ENCODE measurements around the gene SYCE1L. TPM values are rescaled to one million over a fixed set of nuclear protein-coding genes. Genes with fewer than 3 reads are reported as not detected.
"Not testable (repeated sequence)": the region's sequence is repeated elsewhere in the genome, so short reads cannot be mapped to it uniquely, and the experiment has no call there.

SYCE1L gene
- 2.7 TPM for polyA plus RNA-seq (2013, experiment 1 of 2)
- 3.6 TPM for polyA plus RNA-seq (2013, experiment 2 of 2)

DNA sequence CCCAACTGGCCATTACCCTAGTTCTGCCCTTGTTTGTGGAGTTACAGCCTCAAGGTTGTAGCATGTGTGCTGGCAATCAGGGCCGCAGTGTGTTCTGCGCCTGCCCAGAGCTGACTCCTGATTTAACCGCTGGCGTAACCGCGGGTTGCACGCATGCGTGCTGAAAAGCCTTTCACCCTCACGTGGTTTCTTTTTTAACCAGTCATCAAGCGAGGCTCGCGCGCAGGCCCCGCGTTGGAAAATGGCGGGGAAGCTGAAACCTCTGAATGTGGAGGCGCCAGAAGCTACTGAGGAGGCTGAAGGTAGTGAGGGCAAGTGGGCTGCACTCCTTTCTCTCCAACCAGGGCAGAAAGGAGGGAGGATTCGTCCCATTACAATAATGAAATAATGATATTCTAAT lies at the start of gene SYCE1L:
Gene SYCE1L (plus strand): TSS at position 198 of the 400 bp plus-strand sequence. CDS start 44 bp downstream, at position 242.
- Histone ChIP-seq H3K18ac (ENCODE audit: low read length) (no peak within 1 kb of the TSS), H3K79me1 (ENCODE audit: low read length) (no peaks in the 10 kb centered on the region), H3K4me1 (ENCODE audit: control insufficient read depth, low read depth, low read length) (no peaks in the 10 kb centered on the region), H3K4ac (ENCODE audit: low read depth, low read length) (no peak within 1 kb of the TSS), H4K5ac (ENCODE audit: low read length) (no peak within 1 kb of the TSS), H3K56ac (ENCODE audit: low read length) (no peak within 1 kb of the TSS), H3K9ac (ENCODE audit: low read length) (no peak within 1 kb of the TSS), H3K27me3 (ENCODE audit: insufficient read depth, low read length, poor library complexity) (no peaks in the 10 kb centered on the region), H3K4me2 (ENCODE audit: low read length) (no peak within 1 kb of the TSS), H2AK5ac (ENCODE audit: low read length) (no peak within 1 kb of the TSS), H2BK5ac (ENCODE audit: low read length) (no peak within 1 kb of the TSS), H3K4me3 (ENCODE audit: low read length) (no peak within 1 kb of the TSS), H3K27ac (ENCODE audit: low read depth, low read length) (no peak within 1 kb of the TSS), H2BK120ac (ENCODE audit: low read depth, low read length) (no peak within 1 kb of the TSS), H4K8ac (ENCODE audit: low read depth, low read length) (no peak within 1 kb of the TSS), H2BK15ac (replicated peaks; ENCODE audit: low read depth) (no peak within 1 kb of the TSS), H3K79me2 (ENCODE audit: control insufficient read depth, insufficient read depth, low read length) (no peaks in the 10 kb centered on the region), H3K36me3 (ENCODE audit: control insufficient read depth, insufficient read depth, low read length) (peaks cover 5% of the 10 kb centered on the region), H3K23ac (ENCODE audit: low read length) (no peak within 1 kb of the TSS)
- WGBS (ENCODE audit: extremely low coverage, insufficient coverage, low lambda C conversion rate) = no CpG with 5 or more reads among the region's 18 CpGs
- no peak for DNase-seq

DNA sequence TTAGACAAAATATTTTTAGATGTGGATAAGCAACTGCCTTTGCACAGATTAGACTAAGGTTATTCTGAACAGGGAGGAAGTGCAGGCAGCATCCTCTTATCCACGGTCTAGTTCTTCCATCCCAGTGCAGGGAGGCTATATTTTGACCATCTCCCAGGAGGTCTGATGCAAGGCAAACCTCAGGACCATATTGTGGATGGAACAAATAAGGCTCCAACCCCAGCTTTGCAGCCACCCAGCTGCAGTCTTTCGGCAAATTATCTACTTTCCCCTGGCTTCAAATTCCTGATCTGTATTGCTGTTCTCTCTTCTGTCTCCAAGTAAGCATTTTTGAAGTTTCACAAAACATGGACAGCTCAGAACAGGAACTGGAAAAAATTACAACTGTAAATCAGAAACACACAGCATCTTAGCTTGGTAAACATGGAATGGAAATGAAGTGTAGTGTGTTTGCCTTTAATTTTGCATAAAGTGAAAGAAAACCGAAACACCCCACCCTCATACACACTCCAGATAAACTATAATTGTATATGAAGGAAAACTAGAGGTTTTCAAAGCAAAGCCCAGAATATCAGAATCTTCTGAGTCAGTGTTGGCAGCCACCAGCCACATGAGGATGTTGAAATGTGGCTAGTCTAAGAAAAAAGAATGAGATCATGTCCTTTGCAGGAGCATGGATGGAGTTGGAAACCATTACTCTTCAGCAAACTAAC lies 41.7 kb upstream of the SYCE1L start:
- no peak overlapping the region for H3K4me3 ChIP-seq (ENCODE audit: low read length)
- no peak overlapping the region for H3K4me2 ChIP-seq (ENCODE audit: low read length)
- H3K79me1 ChIP-seq (ENCODE audit: low read length) = no peaks in the 10 kb centered on the region
- H4K8ac ChIP-seq (ENCODE audit: low read depth, low read length) = no peak overlapping the region
- H3K27ac ChIP-seq (ENCODE audit: low read depth, low read length) = no peak overlapping the region
- H3K4ac ChIP-seq (ENCODE audit: low read depth, low read length) = no peak overlapping the region
- no peak overlapping the region for H2BK120ac ChIP-seq (ENCODE audit: low read depth, low read length)
- H3K27me3 ChIP-seq (ENCODE audit: insufficient read depth, low read length, poor library complexity) = no peaks in the 10 kb centered on the region
- H3K79me2 ChIP-seq (ENCODE audit: control insufficient read depth, insufficient read depth, low read length) = no peaks in the 10 kb centered on the region
- H4K5ac ChIP-seq (ENCODE audit: low read length) = no peak overlapping the region
- H2BK15ac ChIP-seq (replicated peaks; ENCODE audit: low read depth) = no peak overlapping the region
- WGBS (ENCODE audit: extremely low coverage, insufficient coverage, low lambda C conversion rate) = no CpG with 5 or more reads among the region's 3 CpGs
- no peaks in the 10 kb centered on the region for H3K4me1 ChIP-seq (ENCODE audit: control insufficient read depth, low read depth, low read length)
- H3K56ac ChIP-seq (ENCODE audit: low read length) = no peak overlapping the region
- H2AK5ac ChIP-seq (ENCODE audit: low read length) = no peak overlapping the region
- no peak overlapping the region for H2BK5ac ChIP-seq (ENCODE audit: low read length)
- no peak overlapping the region for H3K18ac ChIP-seq (ENCODE audit: low read length)
- no peaks in the 10 kb centered on the region for H3K36me3 ChIP-seq (ENCODE audit: control insufficient read depth, insufficient read depth, low read length)
- no peak overlapping the region for H3K23ac ChIP-seq (ENCODE audit: low read length)
- DNase-seq = no peak
- H3K9ac ChIP-seq (ENCODE audit: low read length) = no peak overlapping the region

DNA sequence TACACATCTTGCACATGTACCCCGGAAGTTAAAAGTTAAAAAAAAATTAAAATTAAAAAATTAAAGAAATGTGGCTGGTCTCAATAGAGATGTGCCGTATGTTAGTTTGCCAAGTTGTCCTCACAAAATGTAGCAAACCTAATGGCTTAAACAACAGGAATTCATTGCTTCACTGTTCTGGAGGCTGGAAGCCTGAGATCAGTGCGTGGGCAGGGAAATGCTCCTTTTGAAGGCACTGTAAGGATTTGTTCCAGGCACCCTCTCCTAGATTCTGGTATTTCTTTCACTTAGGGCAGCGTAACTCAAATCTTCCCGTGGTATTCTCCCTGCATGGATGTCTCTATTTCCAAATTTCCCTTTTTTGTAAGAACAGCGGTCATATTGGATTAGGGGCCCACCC lies 40.9 kb upstream of the SYCE1L start:
- no peak for DNase-seq
- Histone ChIP-seq H3K27me3 (ENCODE audit: insufficient read depth, low read length, poor library complexity) (no peaks in the 10 kb centered on the region), H4K5ac (ENCODE audit: low read length) (no peak overlapping the region)

GRCh38 chr16:77165006-77165405 lies 34.2 kb upstream of the SYCE1L start:
- no peaks in the 10 kb centered on the region for H3K79me1 ChIP-seq (ENCODE audit: low read length)
- no peak overlapping the region for H3K56ac ChIP-seq (ENCODE audit: low read length)
- H2BK15ac ChIP-seq (replicated peaks; ENCODE audit: low read depth) = no peak overlapping the region
- no peak overlapping the region for H2AK5ac ChIP-seq (ENCODE audit: low read length)
- H3K4me1 ChIP-seq (ENCODE audit: control insufficient read depth, low read depth, low read length) = no peaks in the 10 kb centered on the region
- H3K36me3 ChIP-seq (ENCODE audit: control insufficient read depth, insufficient read depth, low read length) = no peaks in the 10 kb centered on the region
- no peak overlapping the region for H4K5ac ChIP-seq (ENCODE audit: low read length)
- H3K9ac ChIP-seq (ENCODE audit: low read length) = no peak overlapping the region
- H3K27me3 ChIP-seq (ENCODE audit: insufficient read depth, low read length, poor library complexity) = no peaks in the 10 kb centered on the region
- H2BK120ac ChIP-seq (ENCODE audit: low read depth, low read length) = no peak overlapping the region
- H4K8ac ChIP-seq (ENCODE audit: low read depth, low read length) = no peak overlapping the region
- H3K79me2 ChIP-seq (ENCODE audit: control insufficient read depth, insufficient read depth, low read length) = no peaks in the 10 kb centered on the region
- H3K4me2 ChIP-seq (ENCODE audit: low read length) = no peak overlapping the region
- DNase-seq = no peak
- no peak overlapping the region for H2BK5ac ChIP-seq (ENCODE audit: low read length)
- H3K27ac ChIP-seq (ENCODE audit: low read depth, low read length) = no peak overlapping the region
- H3K4me3 ChIP-seq (ENCODE audit: low read length) = no peak overlapping the region
- no peak overlapping the region for H3K18ac ChIP-seq (ENCODE audit: low read length)
- WGBS (ENCODE audit: extremely low coverage, insufficient coverage, low lambda C conversion rate) = no CpG with 5 or more reads among the region's 2 CpGs
- no peak overlapping the region for H3K4ac ChIP-seq (ENCODE audit: low read depth, low read length)
- no peak overlapping the region for H3K23ac ChIP-seq (ENCODE audit: low read length)

More for the DNA sequence above, 40.9 kb upstream of the SYCE1L start:
- H3K79me2 ChIP-seq (ENCODE audit: control insufficient read depth, insufficient read depth, low read length) = no peaks in the 10 kb centered on the region
- H3K27ac ChIP-seq (ENCODE audit: low read depth, low read length) = no peak overlapping the region
- H2BK15ac ChIP-seq (replicated peaks; ENCODE audit: low read depth) = no peak overlapping the region
- H3K9ac ChIP-seq (ENCODE audit: low read length) = no peak overlapping the region
- no peak overlapping the region for H2BK5ac ChIP-seq (ENCODE audit: low read length)
- no CpG with 5 or more reads among the region's 6 CpGs for WGBS (ENCODE audit: extremely low coverage, insufficient coverage, low lambda C conversion rate)
- no peaks in the 10 kb centered on the region for H3K4me1 ChIP-seq (ENCODE audit: control insufficient read depth, low read depth, low read length)
- H3K4me2 ChIP-seq (ENCODE audit: low read length) = no peak overlapping the region
- H3K36me3 ChIP-seq (ENCODE audit: control insufficient read depth, insufficient read depth, low read length) = no peaks in the 10 kb centered on the region
- H3K4me3 ChIP-seq (ENCODE audit: low read length) = no peak overlapping the region
- no peak overlapping the region for H3K56ac ChIP-seq (ENCODE audit: low read length)
- no peak overlapping the region for H2BK120ac ChIP-seq (ENCODE audit: low read depth, low read length)
- H3K79me1 ChIP-seq (ENCODE audit: low read length) = no peaks in the 10 kb centered on the region
- H2AK5ac ChIP-seq (ENCODE audit: low read length) = no peak overlapping the region
- no peak overlapping the region for H3K18ac ChIP-seq (ENCODE audit: low read length)
- no peak overlapping the region for H3K4ac ChIP-seq (ENCODE audit: low read depth, low read length)
- no peak overlapping the region for H4K8ac ChIP-seq (ENCODE audit: low read depth, low read length)
- H3K23ac ChIP-seq (ENCODE audit: low read length) = no peak overlapping the region

DNA sequence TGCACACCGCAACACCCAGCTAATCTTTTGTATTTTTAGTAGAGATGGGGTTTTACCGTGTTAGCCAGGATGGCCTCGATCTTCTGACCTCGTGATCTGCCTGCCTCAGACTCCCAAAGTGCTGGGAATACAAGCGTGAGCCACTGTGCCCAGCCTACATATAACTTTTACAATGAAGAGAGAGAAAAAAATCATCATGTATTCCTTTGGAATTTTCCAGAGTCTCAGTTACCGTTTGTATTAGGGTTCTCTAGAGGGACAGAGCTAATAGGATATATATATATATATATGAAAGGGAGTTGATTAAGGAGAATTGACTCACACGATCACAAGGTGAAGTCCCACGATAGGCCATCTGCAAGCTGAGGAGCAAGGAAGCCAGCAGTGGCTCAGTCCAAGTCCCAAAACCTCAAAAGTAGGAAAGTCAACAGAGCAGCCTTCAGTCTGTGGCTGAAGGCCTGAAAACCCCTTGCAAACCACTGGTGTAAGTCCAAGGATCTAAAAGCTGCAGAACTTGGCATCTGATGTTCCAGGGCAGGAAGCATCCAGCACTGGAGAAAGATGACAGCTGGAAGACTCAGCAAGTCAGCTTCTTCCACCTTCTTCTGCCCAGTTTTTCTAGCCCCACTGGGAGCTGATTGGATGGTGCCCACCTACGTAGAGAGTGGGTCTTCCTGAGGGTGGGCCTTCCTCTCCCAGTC lies 33.5 kb upstream of the SYCE1L start:
- H4K8ac ChIP-seq (ENCODE audit: low read depth, low read length); DNase-seq; H3K79me1 ChIP-seq (ENCODE audit: low read length); H2BK5ac ChIP-seq (ENCODE audit: low read length); H3K4ac ChIP-seq (ENCODE audit: low read depth, low read length); H3K36me3 ChIP-seq (ENCODE audit: control insufficient read depth, insufficient read depth, low read length); H3K4me2 ChIP-seq (ENCODE audit: low read length); H3K9ac ChIP-seq (ENCODE audit: low read length); H3K27me3 ChIP-seq (ENCODE audit: insufficient read depth, low read length, poor library complexity); H2AK5ac ChIP-seq (ENCODE audit: low read length); H3K23ac ChIP-seq (ENCODE audit: low read length); H3K79me2 ChIP-seq (ENCODE audit: control insufficient read depth, insufficient read depth, low read length); H4K5ac ChIP-seq (ENCODE audit: low read length); H3K4me1 ChIP-seq (ENCODE audit: control insufficient read depth, low read depth, low read length); H3K4me3 ChIP-seq (ENCODE audit: low read length); H2BK120ac ChIP-seq (ENCODE audit: low read depth, low read length); H3K18ac ChIP-seq (ENCODE audit: low read length); H3K56ac ChIP-seq (ENCODE audit: low read length); H2BK15ac ChIP-seq (replicated peaks; ENCODE audit: low read depth); H3K27ac ChIP-seq (ENCODE audit: low read depth, low read length): not testable (repeated sequence)
- WGBS (ENCODE audit: extremely low coverage, insufficient coverage, low lambda C conversion rate) = no CpG with 5 or more reads among the region's 9 CpGs
